K562 (cell line): ENCODE measurements around the gene BASP1.

Experiments
- CEBPB ChIP-seq: fragments of 450-650 bp; IDR thresholded peaks from 2 replicates; pipeline ENCODE4 v1.6.1; 2016; ENCODE audit warnings: missing genetic modification characterization, missing compliant biosample characterization
- ELF1 ChIP-seq: fragments of 200-800 bp; sonication (Bioruptor generic); IDR thresholded peaks from 2 replicates; pipeline ENCODE4 v1.6.1; 2016; ENCODE audit warnings: missing genetic modification characterization, missing compliant biosample characterization
- EP300 ChIP-seq: IDR thresholded peaks from 2 replicates; pipeline ENCODE4 v1.6.1; 2012; ENCODE audit warnings: low read length, improper control_type of control experiment
- EZH2 ChIP-seq: IDR thresholded peaks from 2 replicates; pipeline ENCODE4 v1.6.1; 2012; ENCODE audit warnings: low read depth, mild to moderate bottlenecking, inconsistent platforms, low read length, borderline replicate concordance
- KDM1A ChIP-seq, 2 experiments: fragments of 450-650 bp; IDR thresholded peaks; 2 replicates each; pipeline ENCODE4 v1.6.1; 2016; ENCODE audit warnings: mild to moderate bottlenecking in 2 of 2
- NBN ChIP-seq: fragments of 450-650 bp; IDR thresholded peaks from 2 replicates; pipeline ENCODE4 v1.6.1; 2016; ENCODE audit warnings: low read depth, mild to moderate bottlenecking
- POLR2A ChIP-seq: fragments of 450-650 bp; conservative IDR thresholded peaks from 2 replicates; pipeline ENCODE4 v1.6.1; 2016
- POLR2AphosphoS5 ChIP-seq: IDR thresholded peaks from 2 replicates; pipeline ENCODE4 v1.6.1; 2011; ENCODE audit warnings: mild to moderate bottlenecking, low read depth, low read length, moderate library complexity; ENCODE audit not compliant: control insufficient read depth, insufficient read depth
- SRF ChIP-seq, 2 experiments: fragments of 250-450, 450-650 bp in 1 of 2; sonication (Bioruptor Pico) in 1 of 2; sonication (generic) in 1 of 2; formaldehyde crosslinking; IDR thresholded peaks; 2 replicates each; pipeline versions ENCODE4 v1.5.0 to v1.5.1; 2020 to 2022; ENCODE audit warnings: mild to moderate bottlenecking in 1 of 2, missing genetic modification reagents in 1 of 2

GRCh38 chr5:17177501-17178372, 39.7 kb upstream of the BASP1 start:
- TF ChIP-seq NBN = no peak
- TF ChIP-seq CEBPB = no peak
- no peak for TF ChIP-seq POLR2AphosphoS5
- TF ChIP-seq EP300 = no peak
- TF ChIP-seq KDM1A (IDR thresholded peaks at IDR 0.05) = no peak
- TF ChIP-seq ELF1 (tag) = no peak
- TF ChIP-seq SRF (CRISPR knock-in tag; IDR thresholded peaks at IDR 0.05) = no peak
- TF ChIP-seq EZH2 = no peak
- TF ChIP-seq POLR2A = no peak
